ENCODE measurements around the gene SLX9.
"Not testable (repeated sequence)": the region's sequence is repeated elsewhere in the genome, so short reads cannot be mapped to it uniquely, and the experiment has no call there.

SLX9 gene

DNA sequence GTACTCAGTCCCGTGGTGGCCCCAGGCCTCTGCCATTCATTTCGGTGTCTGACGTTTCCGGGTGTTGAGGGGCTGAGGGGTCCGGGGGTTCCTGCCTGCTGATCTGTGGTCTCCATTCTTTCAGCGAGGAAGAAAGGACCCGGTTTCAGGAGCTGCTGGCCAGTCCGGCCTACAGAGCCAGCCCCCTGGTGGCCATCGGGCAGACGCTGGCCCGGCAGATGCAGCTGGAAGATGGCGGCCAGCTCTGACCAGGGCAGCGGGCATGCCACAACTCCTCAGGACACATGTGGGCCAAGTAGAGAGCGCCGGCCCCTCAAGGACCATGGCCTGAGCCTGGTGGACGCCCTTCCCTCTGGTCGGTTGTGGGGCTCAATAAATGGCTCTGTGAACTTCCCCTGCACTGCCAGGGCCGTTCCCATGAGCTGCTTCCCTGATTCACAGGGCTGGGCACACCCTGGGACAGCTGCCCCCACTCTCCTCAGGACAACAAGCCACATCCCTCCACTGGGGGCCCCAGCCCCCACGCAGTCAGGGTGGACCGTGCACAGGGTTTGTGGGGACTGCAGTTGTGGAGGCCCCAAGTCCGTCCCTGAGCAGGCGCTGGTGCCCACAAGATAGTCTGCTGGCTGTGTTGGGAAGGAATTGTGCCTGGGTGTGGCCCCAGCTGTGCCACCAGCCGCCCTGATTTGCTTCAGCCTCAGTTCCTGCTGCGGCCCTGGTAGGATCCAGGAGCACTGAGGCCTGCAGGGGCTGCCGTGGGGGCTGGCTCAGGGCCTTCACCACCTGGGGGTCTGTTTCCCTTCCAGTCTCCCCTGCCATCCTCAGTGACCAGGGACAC is 36.9 kb downstream of the SLX9 start:
- not testable (repeated sequence) for DNase-seq (ENCODE audit: low read depth in 2 of 2)

DNA sequence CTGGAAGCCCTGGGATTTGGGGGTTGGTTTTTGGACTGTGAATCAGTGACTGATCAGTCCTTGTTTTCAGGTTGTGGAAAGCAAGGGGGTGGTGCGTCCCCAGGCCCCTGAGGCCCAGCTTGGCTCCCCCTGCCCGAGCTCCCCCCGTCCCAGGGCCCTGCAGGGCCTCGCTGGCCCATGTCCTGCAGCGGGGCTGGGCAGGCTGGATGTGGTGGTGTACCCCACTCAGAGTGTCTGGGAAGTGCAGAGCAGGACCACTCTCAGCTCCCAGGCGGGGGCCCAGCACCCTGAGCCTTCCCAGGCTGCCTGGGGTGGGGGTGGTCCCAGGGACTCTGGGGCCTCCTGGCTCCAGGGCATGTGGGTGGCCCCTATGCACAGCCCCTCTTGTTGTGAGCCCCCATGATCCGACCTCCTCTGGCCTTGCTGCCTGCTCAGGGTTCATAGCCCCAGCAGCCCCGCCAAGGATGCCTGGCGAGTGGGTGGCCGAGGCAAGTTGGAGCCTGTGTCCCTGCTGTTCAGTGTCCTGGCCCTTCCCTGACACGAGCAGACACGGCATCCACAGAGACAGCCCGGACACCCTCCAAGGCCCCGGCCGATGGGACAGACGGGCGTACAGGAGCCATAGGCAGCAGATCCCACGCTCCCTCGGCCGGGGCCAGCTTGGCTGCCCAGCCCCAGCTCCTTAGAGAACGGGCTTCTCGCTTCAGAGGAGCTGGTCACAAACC is 37.9 kb downstream of the SLX9 start:
- no peak for DNase-seq (ENCODE audit: low read depth in 2 of 2)

DNA sequence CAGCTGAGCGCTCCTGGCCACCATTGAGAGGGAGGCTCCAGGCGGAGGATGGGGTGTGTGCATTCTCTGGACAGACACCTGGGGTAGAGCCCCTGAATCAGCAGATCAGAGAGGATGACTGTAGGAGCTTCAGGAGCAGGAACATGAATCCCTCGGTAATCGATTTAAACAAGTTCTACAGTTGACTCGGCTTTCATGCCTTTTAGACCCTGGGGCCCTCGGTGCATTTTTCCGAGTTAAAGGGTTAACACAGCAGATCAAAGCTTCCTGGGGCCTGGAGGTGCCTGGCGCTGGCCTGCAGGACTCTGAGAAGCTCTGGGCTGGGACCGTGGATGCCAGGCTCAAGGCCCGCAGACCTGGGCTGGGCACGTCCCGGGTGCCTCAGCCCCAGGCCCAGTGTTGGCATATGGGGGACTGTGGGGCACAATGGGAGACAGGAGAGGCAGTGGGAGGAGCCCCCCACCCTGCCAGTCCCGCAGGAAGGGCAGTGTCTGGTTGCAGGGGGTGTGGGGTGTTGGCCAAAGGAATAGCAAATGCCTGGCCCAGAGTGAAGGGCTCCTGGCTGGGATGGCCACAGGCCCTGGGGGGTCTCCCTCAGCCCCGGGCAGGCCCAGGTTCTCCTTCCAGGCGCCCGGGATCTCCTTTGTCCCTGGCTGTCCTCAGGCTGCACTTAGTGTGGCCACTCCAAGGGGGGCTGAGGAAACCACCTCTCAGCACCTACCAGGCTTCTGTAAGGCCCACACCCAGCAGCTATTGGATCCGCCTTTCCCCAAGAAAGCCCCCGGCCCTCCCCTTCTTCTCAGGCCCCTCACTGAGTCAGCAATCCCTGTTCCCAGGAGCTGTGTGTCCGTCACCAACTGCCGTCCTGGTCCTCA is 40.1 kb downstream of the SLX9 start:
- DNase-seq (ENCODE audit: low read depth in 2 of 2) = no peak

DNA sequence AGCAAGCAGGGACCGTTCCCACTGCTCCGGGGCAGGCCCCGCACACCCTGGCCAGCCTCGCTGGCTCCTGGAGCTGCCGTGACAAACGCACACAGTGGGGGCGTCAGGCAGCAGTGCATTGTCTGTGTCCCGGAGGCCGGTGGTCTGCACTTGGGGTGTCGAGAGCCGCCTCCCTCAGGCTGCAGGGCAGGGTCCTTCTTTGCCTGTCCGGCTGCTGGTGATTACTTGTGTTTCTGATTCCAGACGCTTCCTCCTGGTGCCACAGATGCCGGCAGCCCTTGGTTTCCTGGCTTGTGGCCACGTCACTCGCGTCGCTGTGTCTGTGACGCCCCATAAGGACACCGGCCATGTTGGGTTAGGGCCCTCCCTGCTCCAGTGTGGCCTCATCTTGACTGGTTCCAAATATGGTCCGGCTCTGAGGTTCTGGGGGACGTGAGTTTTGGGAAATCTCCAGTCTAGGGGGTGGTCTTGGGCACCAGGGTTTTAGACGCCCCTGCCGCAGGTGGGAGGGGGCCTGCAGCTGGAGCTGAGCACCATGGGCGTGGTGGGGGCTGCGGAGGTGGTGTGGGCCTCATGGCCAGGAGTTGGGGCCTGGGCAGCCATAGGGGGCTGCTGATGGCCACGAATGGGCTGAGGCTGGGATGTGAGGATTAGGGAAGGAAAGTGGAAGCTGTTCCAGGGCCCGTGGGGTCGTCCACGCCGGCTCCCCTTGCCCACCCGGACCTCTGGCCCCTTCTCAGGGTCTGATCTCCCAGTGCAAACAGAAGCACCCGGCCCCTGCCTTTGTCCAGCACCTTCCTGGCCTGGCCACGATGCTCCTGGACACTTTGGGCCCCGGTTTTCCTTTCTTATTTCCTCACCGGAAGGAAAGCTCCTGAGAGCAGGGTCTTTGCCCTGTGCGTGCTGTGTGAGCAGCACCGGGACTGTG is 41.0 kb downstream of the SLX9 start:
- no peak for DNase-seq (ENCODE audit: low read depth in 2 of 2)

DNA sequence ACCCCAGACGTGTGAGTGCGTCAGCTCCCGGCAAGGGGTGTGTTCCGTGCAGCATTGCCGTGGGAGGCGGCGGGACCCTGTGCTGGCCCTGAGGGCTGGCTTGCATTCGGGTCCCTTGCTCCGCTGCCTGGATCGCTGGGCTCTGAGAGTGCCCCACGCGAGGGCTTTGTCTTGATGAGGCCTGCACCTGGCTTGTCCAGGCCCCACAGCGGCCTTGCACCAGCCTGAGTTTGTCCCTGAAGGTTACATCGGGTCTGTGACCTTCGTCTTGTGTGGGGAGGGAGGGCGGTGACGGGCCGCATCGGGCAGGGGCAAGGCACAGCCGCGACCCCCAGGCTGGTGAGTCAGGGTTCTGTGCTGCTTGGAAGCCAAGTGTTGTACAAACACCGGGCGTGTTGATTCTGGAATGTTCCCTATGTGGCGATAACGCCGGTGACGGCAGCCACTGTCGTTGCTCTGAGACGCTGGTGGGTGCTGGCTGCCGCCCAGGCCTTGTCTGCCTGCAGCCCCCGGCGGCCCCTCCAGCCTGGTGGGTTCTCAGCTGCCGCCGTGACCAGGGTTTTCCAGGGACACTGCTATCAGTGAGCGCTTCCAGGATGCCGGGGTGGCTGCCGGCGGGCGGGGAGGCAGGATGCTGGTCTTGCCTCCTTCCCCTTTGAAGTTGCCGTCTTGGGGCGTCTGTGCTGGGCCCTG is 42.9 kb downstream of the SLX9 start:
- no peak for DNase-seq (ENCODE audit: low read depth in 2 of 2)

DNA sequence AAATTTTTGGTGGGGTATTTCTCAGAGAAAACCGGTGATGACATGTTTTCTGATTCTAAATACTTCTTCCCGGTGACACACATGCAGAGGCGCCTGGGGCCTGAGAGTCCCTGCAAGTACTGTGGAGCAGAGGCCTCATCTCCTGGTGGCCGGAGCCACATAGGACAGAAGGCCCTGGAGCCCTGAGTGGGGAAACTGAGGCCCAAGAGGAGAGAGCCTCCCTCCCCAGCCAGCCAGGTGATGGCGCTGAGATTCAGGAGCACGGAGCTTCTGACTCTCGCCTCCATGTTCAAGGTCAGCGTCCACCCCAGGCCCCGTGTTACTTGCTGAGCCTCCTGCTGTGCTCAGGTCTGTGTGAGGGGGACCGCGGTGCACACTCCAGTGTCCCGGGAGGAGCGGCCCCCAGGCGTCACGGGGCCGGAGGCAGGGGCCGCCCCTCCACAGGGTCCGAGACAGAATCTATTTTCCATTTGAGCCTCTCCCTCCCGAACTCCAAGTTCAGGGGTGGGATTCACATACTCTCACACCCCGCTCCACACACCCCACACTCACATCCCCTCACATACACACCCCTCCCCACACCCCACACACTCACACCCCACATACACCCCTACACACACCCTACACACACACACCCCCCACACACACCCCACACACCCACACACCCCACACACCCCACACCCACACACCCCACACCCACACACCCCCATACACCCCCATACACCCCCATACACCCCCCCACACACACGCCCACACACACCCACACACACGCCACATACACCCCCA is 43.8 kb downstream of the SLX9 start:
- no peak for DNase-seq (ENCODE audit: low read depth in 2 of 2)

DNA sequence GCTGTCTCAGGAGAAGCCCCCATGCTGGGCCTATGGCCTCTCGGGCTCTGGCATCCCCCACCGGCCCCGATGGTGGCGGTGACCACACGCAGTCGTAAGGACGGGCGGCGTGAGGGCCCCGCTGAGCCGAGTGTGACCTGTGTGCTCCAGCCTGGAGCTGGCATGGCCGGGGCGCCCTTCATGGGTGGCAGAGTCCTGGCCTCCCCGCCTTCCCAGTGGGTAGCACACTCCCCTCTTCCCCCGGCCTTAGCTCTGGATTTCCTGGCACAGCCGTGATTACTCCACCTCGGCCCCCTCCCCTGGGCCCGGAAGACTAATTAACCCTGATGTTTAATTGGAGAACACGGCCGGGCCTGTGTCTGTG is 44.6 kb downstream of the SLX9 start:
- no peak for DNase-seq (ENCODE audit: low read depth in 2 of 2)

DNA sequence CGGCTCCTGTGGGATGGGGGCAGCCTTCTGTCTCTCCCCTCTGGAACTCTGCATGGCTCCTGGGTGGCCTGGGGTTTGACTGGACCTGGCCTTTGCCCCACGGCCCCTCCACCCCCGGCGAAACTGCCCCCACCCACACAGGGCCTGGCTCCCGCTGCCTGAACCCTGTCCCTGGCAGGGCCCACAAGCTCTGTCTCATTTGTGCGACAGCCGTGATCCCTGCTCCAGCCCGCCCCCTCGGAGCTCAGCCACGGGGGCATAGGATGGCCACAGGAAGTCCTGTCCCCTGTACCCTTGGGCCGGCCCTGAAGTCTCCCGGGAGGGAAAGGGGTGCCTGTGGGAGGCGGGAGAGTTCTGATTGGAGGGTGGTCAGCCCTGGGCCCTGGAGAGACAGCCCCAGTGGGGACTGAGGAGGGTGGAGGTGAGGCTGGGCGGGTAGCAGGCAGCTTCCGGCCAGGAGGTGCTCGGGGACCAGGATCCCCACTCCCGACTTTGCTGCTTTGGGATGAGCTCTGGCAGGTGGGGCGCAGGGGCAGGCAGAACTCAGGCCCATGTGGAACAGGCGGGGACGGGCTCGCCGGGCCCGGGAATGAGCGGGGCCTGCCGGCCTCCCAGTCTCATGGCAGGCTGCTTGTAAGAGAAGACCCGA is 45.1 kb downstream of the SLX9 start:
- DNase-seq (ENCODE audit: low read depth in 2 of 2) = no peak

DNA sequence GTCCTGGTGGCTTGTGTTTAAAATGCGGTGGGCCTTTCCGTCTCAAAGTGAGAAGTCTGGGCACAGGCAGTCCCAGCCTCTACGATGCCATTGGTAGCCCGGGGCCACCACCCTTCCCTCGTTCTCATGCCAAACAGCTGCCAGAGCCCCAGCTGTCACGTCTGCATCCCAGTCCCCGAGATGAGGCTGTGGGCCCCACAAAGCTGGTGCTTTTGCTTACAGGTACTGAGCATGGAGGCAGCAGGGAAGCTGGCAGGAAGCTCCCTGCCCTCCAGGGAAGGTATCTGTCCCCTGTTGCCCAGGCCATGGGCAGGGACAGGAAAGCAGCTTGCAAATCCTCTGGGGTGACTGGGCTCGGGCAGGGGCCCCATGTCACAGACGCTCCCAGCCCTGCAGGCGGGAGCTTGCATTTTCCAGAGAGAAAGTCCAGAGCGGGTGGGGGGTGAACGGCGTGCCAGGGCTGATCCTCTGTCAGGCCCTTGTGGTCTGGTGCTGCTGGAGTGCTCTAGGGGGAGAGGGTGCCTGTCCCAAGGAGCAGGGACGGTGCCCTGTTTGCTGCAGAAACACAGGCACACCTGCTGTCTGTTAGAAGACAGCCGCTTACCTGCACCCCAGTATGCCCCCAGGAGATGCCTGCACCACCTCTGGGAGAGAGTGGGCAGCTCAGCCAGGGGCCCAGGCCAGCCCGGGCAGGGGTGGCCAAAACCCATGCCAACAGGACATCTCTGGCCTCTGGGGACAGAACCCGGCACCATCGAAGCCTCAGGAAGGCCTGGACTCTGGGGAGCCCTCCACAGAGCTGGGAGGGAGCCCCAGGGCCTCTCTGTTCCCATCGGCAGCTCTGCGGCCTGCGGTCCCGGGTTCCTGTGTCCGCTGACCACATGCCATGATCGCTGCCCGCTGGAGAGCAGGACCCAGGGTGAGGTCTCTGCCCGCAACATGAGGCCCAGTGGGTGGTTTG is 45.9 kb downstream of the SLX9 start:
- no peak for DNase-seq (ENCODE audit: low read depth in 2 of 2)

DNA sequence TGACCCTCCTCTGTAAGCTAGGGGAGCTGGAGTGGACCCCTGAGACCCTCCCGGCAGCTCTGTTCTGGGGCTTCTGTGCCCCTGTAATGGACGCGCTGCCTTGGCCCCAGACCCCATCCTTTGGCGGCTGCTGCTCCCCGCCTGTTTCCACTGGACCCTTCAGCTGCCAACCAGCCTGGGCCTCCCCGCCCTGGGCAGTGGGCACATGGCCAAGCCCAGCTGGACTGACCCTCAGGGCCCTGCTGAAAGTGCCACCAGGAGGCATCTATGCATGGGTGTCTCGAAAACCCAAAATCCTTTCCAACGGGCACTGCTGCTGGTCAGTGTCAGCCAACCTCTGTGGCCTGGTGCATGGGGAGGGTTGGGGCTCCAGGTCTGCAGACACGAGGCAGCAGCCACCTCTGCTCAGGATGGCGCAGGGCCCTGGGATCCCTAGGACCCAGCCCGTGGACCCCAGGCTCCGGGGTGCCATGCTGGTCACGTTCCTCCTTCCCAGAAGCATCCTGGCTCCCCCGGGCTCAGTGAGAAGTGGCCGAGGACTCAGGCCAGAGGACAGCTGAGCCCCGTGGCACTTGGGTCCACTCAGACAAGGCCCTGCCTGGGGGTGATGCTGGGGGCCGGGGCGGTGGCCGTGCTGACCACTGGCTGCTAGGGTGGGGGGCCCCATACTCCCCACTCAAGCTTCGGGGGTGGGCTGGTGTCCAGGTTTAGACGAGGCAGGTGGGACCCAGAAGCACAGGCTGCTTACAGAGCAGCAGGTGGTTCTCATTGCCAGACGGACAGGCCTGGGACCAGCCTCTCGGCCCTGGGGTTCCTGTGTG is 46.9 kb downstream of the SLX9 start:
- no peak for DNase-seq (ENCODE audit: low read depth in 2 of 2)

DNA sequence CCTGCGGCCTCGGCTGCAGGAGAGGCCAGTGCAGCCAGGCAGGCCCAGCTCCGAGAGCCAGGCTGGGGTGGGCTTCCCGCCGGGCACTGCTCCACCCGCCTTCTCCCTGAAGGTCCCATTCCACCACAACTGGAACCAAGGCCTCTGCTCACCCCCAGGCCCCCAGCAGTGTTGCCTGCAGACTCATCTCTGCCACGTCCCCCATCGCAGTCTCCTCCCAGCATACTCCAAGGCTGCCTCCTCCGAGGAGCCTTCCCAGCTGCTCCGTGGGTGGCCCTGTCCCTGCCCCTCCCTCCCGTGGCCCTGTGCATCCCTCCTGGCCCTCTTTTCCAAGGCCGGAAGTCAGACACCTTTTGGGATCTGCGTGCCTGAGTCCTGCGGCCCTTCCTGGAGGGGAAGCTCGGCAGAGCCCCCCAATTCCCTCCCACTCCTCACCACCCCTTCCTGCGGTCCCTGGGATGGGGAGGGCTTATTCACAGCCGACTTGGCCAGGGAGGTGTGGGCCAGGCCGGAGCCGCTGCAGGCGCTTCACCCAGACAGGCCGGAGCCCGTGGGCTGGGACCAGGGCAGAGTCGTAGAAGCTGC is 47.6 kb downstream of the SLX9 start:
- DNase-seq (ENCODE audit: low read depth in 2 of 2) = no peak

DNA sequence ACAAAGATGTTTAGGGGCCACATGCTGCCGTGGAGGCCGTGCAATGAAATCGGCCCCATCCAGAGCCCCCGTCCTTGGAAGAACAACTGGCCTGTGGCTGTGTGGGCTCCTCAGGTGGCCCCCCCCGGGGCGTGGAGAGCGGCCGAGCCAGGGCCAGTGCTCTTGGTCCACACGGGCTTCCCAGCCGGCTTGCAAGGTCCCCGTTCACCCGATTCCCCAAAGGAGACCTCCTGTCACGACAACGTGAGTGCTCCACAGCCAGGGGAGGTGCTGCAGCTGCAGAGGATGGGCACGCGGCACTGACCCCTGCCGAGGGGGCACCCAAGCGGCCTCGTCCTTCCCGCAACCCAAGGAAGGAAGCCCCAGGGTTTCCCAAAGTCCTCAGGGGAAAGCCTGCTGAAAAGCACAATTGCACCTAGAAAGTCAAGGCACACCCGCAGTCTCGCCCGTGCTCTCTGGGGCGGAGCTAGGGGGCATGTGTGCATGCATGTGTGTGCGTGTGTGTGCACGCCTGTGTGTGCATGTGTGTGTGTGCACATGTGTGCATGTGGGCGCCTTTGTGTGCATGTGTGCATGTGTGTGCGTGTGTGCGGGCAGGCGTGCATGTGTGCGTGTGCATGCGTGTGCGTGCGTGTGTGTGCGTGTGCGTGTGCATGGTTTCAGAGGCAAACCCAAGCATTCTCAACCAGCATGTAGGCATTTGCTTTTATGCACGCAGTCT is 48.2 kb downstream of the SLX9 start:
- no peak for DNase-seq (ENCODE audit: low read depth in 2 of 2)

DNA sequence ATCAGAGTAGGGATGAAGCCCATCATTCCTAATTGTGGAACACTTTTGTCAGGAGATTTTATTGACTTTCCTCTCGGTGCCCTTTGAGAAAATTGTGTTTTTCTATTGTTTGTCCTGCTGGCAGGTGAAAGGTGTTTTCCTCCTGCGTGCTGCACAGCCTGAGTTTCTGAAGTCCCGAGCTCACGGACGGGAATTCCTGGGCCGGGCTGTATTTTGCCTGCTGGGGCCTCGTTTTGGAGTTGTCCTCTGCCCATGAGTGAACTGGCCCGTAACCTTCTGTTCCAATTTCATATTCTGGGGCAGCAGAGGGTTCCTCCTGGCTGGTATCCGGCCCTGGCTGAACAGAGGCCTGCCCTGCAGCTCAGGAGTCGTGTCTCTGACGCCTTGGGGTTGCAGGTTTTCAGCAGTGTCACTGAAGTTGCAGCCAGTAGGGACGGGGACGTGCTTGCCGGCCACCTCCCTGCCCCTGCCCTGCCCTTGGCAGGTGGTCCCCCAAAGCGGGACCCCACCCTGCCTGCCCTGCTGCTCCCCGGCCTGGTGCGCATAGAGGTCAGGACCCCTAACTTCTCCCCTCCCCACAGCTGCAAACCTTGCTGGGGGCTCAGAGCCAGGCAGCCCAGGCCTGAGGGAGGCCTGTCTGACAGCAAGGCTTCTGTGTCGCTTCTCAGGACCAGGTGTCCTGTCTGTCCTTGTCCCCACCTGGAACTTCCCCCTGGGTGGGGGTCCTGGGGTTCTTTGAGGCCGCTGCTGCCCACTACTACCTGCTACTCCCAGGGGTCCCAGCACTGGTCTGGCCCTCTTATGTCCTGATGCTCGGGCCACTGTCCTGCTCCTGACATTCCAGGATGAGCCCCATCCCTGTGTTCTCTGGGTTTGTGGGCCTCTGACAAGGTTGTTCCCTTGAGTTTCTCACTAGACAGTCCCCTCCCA is 49.0 kb downstream of the SLX9 start:
- DNase-seq (ENCODE audit: low read depth in 2 of 2) = no peak

DNA sequence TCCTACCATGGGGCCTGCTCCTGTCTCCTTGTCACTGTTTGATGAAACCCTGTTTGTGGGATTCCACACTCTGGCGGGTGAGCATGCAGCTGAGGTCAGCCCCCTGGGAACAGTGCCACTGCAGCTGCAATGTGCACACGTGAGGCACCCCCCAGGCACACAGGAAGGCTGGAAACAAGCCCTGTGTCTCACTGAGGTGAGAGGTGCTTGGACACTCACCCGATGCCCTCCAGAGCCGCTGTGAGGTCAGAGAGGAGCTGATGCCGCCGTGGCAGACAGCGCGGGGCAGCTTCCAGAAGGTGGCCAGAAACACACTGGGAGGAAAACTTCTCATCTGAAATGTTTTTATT is 49.7 kb downstream of the SLX9 start:
- DNase-seq (ENCODE audit: low read depth in 2 of 2) = no peak
